ENCODE measurements around the gene SLC25A20.
"Not testable (repeated sequence)": the region's sequence is repeated elsewhere in the genome, so short reads cannot be mapped to it uniquely, and the experiment has no call there.

Gene SLC25A20

GRCh38 chr3:48832684-48833083, 66.0 kb downstream of the SLC25A20 start:
- no peak overlapping the region for H3K4me3 ChIP-seq (ENCODE audit: low read depth, low read length, poor library complexity, severe bottlenecking)
- no peaks in the 10 kb centered on the region for H3K27me3 ChIP-seq (ENCODE audit: insufficient read depth, low read length)
- TF ChIP-seq, protein P1, sequence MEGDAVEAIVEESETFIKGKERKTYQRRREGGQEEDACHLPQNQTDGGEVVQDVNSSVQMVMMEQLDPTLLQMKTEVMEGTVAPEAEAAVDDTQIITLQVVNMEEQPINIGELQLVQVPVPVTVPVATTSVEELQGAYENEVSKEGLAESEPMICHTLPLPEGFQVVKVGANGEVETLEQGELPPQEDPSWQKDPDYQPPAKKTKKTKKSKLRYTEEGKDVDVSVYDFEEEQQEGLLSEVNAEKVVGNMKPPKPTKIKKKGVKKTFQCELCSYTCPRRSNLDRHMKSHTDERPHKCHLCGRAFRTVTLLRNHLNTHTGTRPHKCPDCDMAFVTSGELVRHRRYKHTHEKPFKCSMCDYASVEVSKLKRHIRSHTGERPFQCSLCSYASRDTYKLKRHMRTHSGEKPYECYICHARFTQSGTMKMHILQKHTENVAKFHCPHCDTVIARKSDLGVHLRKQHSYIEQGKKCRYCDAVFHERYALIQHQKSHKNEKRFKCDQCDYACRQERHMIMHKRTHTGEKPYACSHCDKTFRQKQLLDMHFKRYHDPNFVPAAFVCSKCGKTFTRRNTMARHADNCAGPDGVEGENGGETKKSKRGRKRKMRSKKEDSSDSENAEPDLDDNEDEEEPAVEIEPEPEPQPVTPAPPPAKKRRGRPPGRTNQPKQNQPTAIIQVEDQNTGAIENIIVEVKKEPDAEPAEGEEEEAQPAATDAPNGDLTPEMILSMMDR (IDR thresholded peaks at IDR 0.05; ENCODE audit: low read length) = no peak
- TF ChIP-seq EZH2 (IDR thresholded peaks at IDR 0.05; ENCODE audit: borderline replicate concordance, low read length) = no peak
- peaks cover 10% of the 10 kb centered on the region for H3K36me3 ChIP-seq (ENCODE audit: insufficient read depth, low read length)
- H3K9ac ChIP-seq (ENCODE audit: low read length) = no peak overlapping the region
- no peaks in the 10 kb centered on the region for H4K20me1 ChIP-seq (ENCODE audit: insufficient read depth, low read length)
- no peak overlapping the region for H2AFZ ChIP-seq (ENCODE audit: low read length)
- no peak overlapping the region for H3K27ac ChIP-seq (ENCODE audit: low read depth, low read length, poor library complexity, severe bottlenecking)
- H3K9me2 ChIP-seq (ENCODE audit: low read depth, low read length) = no peaks in the 10 kb centered on the region
- H3K4me2 ChIP-seq (ENCODE audit: low read length) = no peak overlapping the region
- 0 out of 2 replicates have a peak, but pooled peaks cover 3% of the 10 kb centered on the region for H3K9me3 ChIP-seq (ENCODE audit: low read length)
- peaks cover 4% of the 10 kb centered on the region; the same call in 1 of the 2 replicates for H3K79me2 ChIP-seq (ENCODE audit: insufficient read depth, low read length)
- no peaks in the 10 kb centered on the region for H3K4me1 ChIP-seq (ENCODE audit: insufficient read depth, low read length, severe bottlenecking)
- no peaks in the 10 kb centered on the region for H3F3A ChIP-seq (ENCODE audit: insufficient read depth, low read length)

DNA sequence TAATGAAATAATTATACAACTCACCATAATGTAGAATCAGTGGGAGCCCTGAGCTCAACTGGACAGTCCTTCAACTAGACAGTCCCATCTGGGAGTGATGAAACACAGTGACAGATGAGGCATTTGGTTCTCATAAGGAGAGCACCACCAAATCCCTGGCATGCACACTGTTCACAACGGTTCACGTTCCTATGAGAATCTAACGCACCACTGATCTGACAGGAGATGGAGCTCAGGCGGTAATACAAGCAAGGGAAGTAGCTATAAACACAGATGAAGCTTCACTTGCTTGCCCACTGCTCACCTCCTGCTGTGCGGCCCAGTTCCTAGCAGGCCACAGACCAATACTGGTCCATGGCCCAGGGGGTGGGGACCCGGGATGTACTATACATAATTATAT, 68.0 kb downstream of the SLC25A20 start:
- no peak overlapping the region for H3K4me3 ChIP-seq (ENCODE audit: low read depth, low read length, poor library complexity, severe bottlenecking)
- H3K9me2 ChIP-seq (ENCODE audit: low read depth, low read length) = no peaks in the 10 kb centered on the region
- no peak overlapping the region for H3K4me2 ChIP-seq (ENCODE audit: low read length)
- no peak overlapping the region for H3K27ac ChIP-seq (ENCODE audit: low read depth, low read length, poor library complexity, severe bottlenecking)
- H3K79me2 ChIP-seq (ENCODE audit: insufficient read depth, low read length) = peaks cover 4% of the 10 kb centered on the region; the same call in 1 of the 2 replicates
- no peaks in the 10 kb centered on the region for H3F3A ChIP-seq (ENCODE audit: insufficient read depth, low read length)
- no peak overlapping the region for H2AFZ ChIP-seq (ENCODE audit: low read length)
- peaks cover 2% of the 10 kb centered on the region for H3K36me3 ChIP-seq (ENCODE audit: insufficient read depth, low read length)
- no peak overlapping the region for H3K9ac ChIP-seq (ENCODE audit: low read length)
- TF ChIP-seq EZH2 (IDR thresholded peaks at IDR 0.05; ENCODE audit: borderline replicate concordance, low read length) = no peak
- TF ChIP-seq, protein P1 (IDR thresholded peaks at IDR 0.05; ENCODE audit: low read length) = no peak
- H4K20me1 ChIP-seq (ENCODE audit: insufficient read depth, low read length) = no peaks in the 10 kb centered on the region
- H3K9me3 ChIP-seq (ENCODE audit: low read length) = 0 out of 2 replicates have a peak, but pooled peaks cover under 1% of the 10 kb centered on the region
- no peaks in the 10 kb centered on the region for H3K27me3 ChIP-seq (ENCODE audit: insufficient read depth, low read length)
- H3K4me1 ChIP-seq (ENCODE audit: insufficient read depth, low read length, severe bottlenecking) = peaks cover 7% of the 10 kb centered on the region

GRCh38 chr3:48829525-48829924, 69.2 kb downstream of the SLC25A20 start:
- not testable (repeated sequence) for H3K9ac ChIP-seq (ENCODE audit: low read length); H3K27me3 ChIP-seq (ENCODE audit: insufficient read depth, low read length); H3K27ac ChIP-seq (ENCODE audit: low read depth, low read length, poor library complexity, severe bottlenecking); H3K4me2 ChIP-seq (ENCODE audit: low read length); H3K79me2 ChIP-seq (ENCODE audit: insufficient read depth, low read length); H3F3A ChIP-seq (ENCODE audit: insufficient read depth, low read length); H4K20me1 ChIP-seq (ENCODE audit: insufficient read depth, low read length); H2AFZ ChIP-seq (ENCODE audit: low read length); H3K36me3 ChIP-seq (ENCODE audit: insufficient read depth, low read length); H3K9me3 ChIP-seq (ENCODE audit: low read length); H3K9me2 ChIP-seq (ENCODE audit: low read depth, low read length); H3K4me1 ChIP-seq (ENCODE audit: insufficient read depth, low read length, severe bottlenecking); H3K4me3 ChIP-seq (ENCODE audit: low read depth, low read length, poor library complexity, severe bottlenecking)

DNA sequence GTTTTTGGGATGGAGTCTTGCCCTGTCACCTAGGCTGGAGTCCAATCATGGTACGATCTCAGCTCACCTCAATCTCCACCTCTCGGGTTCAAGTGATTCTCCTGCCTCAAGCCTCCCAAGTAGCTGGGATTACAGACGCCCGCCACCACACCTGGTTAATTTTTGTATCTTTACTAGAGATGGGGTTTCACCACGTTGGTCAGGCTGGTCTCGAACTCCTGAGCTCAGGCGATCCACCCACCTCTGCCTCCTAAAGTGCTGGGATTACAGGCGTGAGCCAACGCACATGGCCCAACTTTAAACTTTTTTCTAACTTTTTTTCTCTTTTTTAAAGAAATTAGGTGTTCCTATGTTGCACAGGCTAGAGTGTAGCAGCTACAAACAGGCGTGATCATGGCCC, 70.8 kb downstream of the SLC25A20 start:
- not testable (repeated sequence) for H3K9me3 ChIP-seq (ENCODE audit: low read length); H3K9me2 ChIP-seq (ENCODE audit: low read depth, low read length); H3K4me1 ChIP-seq (ENCODE audit: insufficient read depth, low read length, severe bottlenecking); H3K79me2 ChIP-seq (ENCODE audit: insufficient read depth, low read length); H3K4me3 ChIP-seq (ENCODE audit: low read depth, low read length, poor library complexity, severe bottlenecking); H3K36me3 ChIP-seq (ENCODE audit: insufficient read depth, low read length); H3K9ac ChIP-seq (ENCODE audit: low read length); H3K27me3 ChIP-seq (ENCODE audit: insufficient read depth, low read length); H3F3A ChIP-seq (ENCODE audit: insufficient read depth, low read length); H3K4me2 ChIP-seq (ENCODE audit: low read length); H3K27ac ChIP-seq (ENCODE audit: low read depth, low read length, poor library complexity, severe bottlenecking); H2AFZ ChIP-seq (ENCODE audit: low read length); H4K20me1 ChIP-seq (ENCODE audit: insufficient read depth, low read length)

Data from OCI-LY1 (cell line).